ENCODE measurements around the gene UBE2H. TPM values are rescaled to one million over a fixed set of nuclear protein-coding genes. Genes with fewer than 3 reads are reported as not detected.

Gene UBE2H
- total RNA-seq, 1 donor = 76.3 TPM

DNA sequence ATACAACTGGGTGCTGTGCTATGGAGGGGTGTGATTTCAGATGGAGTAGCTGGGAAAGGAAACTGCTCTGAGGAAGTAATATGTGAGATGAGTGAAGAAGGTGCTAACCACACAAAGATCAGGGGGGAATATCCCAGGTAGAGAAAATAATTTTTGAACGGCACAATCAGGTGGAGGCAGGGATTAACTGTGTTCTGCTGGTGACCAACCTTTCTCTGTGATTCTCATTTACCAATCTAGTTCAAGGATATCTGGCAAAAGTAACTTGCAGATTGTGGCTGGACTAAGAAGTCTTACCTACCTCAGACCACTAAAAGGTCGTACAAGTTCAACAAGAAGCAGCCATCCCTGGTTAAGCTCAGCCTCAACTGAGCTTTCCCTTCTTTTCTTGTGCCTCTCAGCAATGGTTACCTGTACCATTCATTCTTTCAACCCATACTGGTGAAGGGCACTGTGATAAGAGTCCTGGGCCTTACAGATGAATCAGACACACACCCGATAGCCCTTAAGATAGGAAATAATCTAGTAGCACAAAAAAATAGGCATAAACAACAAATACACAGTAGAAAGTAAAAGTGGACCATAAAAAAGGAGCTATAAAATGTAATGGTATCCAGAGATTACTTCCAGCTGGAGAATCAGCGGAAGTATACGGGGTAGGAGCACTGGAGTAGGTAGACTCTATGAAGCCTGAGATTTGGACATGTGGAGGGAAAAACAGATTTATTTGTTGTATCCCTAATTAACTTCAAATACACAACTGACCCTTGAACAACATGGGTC, 96.6 kb downstream of the UBE2H start:
- no peak overlapping the region for H3K4me3 ChIP-seq (ENCODE audit: low read length)
- H3K27me3 ChIP-seq (ENCODE audit: insufficient read depth, low read length) = no peaks in the 10 kb centered on the region
- H3K4me1 ChIP-seq (ENCODE audit: insufficient read depth, low read length) = peaks cover 31% of the 10 kb centered on the region
- H3K9me3 ChIP-seq (ENCODE audit: low read depth, low read length) = no peaks in the 10 kb centered on the region

DNA sequence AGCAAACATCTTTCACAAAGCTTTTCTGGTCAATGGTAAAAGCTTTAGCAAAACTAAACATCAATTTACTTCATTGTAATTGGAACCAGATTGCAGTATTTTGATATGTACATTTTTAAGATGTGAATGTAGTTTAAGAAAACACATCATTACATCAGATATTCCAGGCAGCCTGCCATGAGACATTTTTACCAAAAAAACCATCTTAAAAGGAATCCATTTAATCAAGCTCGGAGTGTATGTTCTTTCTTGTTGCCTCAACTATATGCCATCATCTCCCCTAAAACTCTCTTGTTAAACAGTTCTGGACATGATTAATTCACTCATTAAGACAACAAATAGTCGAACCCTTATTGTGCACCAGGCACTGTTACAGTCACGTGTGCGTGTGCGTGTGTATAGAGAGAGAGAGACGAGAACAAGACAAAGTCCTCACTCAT, 97.5 kb downstream of the UBE2H start:
- no peak overlapping the region for H3K4me3 ChIP-seq (ENCODE audit: low read length)
- H3K27me3 ChIP-seq (ENCODE audit: insufficient read depth, low read length) = no peaks in the 10 kb centered on the region
- H3K4me1 ChIP-seq (ENCODE audit: insufficient read depth, low read length) = peaks cover 22% of the 10 kb centered on the region

GRCh38 chr7:129854401-129854800, 98.4 kb downstream of the UBE2H start:
- H3K4me1 ChIP-seq (ENCODE audit: insufficient read depth, low read length) = peaks cover 15% of the 10 kb centered on the region
- H3K9me3 ChIP-seq (ENCODE audit: low read depth, low read length) = no peaks in the 10 kb centered on the region
- no peaks in the 10 kb centered on the region for H3K27me3 ChIP-seq (ENCODE audit: insufficient read depth, low read length)
- no peak overlapping the region for H3K4me3 ChIP-seq (ENCODE audit: low read length)

More for the DNA sequence above, 97.5 kb downstream of the UBE2H start:
- H3K9me3 ChIP-seq (ENCODE audit: low read depth, low read length) = no peaks in the 10 kb centered on the region

DNA sequence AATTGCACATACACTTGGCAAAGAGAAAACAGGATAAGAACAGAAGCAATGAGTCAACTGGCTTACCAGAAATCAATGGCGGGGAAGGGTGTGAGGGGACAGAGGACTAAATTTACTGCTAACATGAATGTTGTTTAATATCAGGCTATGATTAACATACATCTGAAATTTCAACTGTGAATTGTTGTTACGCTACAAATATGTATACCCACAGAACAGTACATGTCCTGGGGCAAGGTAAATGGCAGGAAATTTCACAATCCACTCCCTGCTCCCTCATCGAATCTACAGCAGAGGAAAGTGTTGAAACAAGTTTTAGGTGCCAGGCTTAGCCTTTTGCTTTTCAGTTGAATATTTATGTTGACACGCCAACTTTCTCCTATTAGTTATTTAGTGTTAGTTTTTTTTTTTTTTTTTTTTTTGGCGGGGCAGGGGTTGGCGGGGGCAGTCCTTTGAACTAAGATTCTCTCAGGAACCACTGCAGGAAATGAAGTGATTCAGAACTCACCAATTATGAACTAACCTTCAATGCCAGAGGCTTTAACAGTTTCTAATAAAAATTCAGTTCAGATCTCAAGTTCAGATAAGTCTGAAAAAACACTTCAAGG, 99.0 kb downstream of the UBE2H start:
- H3K27me3 ChIP-seq (ENCODE audit: insufficient read depth, low read length) = no peaks in the 10 kb centered on the region
- H3K4me1 ChIP-seq (ENCODE audit: insufficient read depth, low read length) = peaks cover 12% of the 10 kb centered on the region
- H3K4me3 ChIP-seq (ENCODE audit: low read length) = no peak overlapping the region
- H3K9me3 ChIP-seq (ENCODE audit: low read depth, low read length) = no peaks in the 10 kb centered on the region

DNA sequence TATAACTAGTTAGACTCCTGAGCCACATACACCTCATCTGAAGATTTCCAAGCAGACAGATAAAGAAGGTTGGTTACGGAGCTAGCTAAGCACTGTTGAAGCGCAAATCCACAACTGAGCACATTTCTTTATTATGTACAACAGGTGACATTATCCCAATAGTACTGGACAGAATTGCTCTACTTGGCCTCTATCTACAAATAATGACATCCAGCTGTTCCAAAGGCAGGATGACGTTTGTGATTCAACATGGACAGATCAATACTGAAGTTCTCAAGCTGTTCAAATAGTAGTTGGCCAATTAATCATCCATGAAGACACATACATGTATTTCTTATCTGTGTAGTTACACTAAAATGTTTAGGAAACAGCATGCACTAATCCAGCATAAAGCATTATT, 101.0 kb downstream of the UBE2H start:
- H3K9me3 ChIP-seq (ENCODE audit: low read depth, low read length) = no peaks in the 10 kb centered on the region
- no peak overlapping the region for H3K4me3 ChIP-seq (ENCODE audit: low read length)
- no peaks in the 10 kb centered on the region for H3K27me3 ChIP-seq (ENCODE audit: insufficient read depth, low read length)
- peaks cover 19% of the 10 kb centered on the region for H3K4me1 ChIP-seq (ENCODE audit: insufficient read depth, low read length)

DNA sequence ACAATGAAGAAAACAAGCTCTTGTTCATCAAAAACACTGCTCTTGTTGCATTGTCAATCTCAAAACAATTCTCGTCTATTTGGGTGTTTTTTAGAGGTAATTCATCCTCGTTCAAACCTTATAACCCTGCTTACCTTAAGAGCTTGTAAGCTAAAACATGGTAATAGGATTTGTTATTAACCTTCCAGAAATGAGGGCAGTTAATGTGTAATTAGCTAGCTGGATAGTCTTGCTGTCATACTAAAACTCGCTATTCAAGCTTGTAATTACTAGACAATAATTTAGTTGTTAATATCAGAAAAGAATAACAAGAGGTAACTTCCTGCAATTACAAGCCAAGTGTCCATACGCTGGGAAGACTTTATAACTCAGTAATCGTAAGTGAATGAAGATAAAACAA, 101.6 kb downstream of the UBE2H start:
- Histone ChIP-seq H3K9me3 (ENCODE audit: low read depth, low read length) (no peaks in the 10 kb centered on the region), H3K4me1 (ENCODE audit: insufficient read depth, low read length) (peaks cover 26% of the 10 kb centered on the region), H3K4me3 (ENCODE audit: low read length) (no peak overlapping the region), H3K27me3 (ENCODE audit: insufficient read depth, low read length) (no peaks in the 10 kb centered on the region)

- Histone ChIP-seq H3K4me3 (ENCODE audit: low read length) (no peak overlapping the region), H3K9me3 (ENCODE audit: low read depth, low read length) (no peaks in the 10 kb centered on the region), H3K4me1 (ENCODE audit: insufficient read depth, low read length) (peaks cover 41% of the 10 kb centered on the region), H3K27me3 (ENCODE audit: insufficient read depth, low read length) (no peaks in the 10 kb centered on the region)
Measured at GRCh38 chr7:129848436-129848835, 104.3 kb downstream of the UBE2H start.

GRCh38 chr7:129845972-129846327, 106.8 kb downstream of the UBE2H start:
- no peaks in the 10 kb centered on the region for H3K27me3 ChIP-seq (ENCODE audit: insufficient read depth, low read length)
- H3K4me3 ChIP-seq (ENCODE audit: low read length) = no peak overlapping the region
- no peaks in the 10 kb centered on the region for H3K9me3 ChIP-seq (ENCODE audit: low read depth, low read length)
- H3K4me1 ChIP-seq (ENCODE audit: insufficient read depth, low read length) = peaks cover 56% of the 10 kb centered on the region

GRCh38 chr7:129845178-129845971, 107.4 kb downstream of the UBE2H start:
- Histone ChIP-seq H3K4me3 (ENCODE audit: low read length) (no peak overlapping the region), H3K27me3 (ENCODE audit: insufficient read depth, low read length) (no peaks in the 10 kb centered on the region), H3K9me3 (ENCODE audit: low read depth, low read length) (no peaks in the 10 kb centered on the region), H3K4me1 (ENCODE audit: insufficient read depth, low read length) (peaks cover 59% of the 10 kb centered on the region)

DNA sequence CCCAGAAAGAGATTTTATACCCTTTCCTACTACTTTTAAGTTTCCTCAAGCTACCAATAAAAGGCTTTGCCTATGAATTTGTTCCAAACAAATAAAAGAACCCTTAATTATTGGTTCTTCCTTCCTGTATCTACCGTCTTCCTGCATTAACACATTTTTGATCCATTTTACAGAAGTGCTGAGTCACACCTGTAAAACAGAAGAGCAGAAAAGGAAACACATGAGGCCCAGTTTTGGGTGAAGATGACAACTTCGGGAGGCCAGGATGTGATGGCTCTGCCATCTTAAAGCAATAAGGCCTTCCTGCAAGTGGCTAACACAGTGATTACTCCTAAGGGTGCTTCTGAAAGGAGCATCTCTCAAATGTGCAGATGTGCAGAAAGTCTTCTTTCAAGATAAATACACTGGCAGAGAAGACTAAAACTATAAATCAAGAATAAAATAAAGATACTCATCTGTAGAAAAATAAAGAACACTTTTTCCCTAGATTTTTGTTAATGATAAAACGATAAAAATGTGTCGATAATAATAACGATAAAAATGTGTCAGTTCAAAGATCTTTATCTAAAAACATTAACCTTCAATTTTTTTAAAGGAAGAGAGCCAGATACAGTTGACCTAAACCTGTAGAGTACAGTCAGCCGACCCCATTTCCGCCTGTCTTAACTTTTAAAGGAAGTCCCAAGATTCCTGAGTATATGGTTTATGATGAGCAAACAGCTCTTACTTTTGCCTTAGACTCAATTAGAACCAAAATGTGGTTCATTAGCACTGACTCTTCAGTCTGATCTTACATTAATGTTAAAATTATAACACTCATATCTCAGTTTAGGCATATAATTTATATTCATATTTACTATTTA, 108.6 kb downstream of the UBE2H start:
- H3K4me3 ChIP-seq (ENCODE audit: low read length) = no peak overlapping the region
- no peaks in the 10 kb centered on the region for H3K9me3 ChIP-seq (ENCODE audit: low read depth, low read length)
- peaks cover 59% of the 10 kb centered on the region for H3K4me1 ChIP-seq (ENCODE audit: insufficient read depth, low read length)
- H3K27me3 ChIP-seq (ENCODE audit: insufficient read depth, low read length) = no peaks in the 10 kb centered on the region

DNA sequence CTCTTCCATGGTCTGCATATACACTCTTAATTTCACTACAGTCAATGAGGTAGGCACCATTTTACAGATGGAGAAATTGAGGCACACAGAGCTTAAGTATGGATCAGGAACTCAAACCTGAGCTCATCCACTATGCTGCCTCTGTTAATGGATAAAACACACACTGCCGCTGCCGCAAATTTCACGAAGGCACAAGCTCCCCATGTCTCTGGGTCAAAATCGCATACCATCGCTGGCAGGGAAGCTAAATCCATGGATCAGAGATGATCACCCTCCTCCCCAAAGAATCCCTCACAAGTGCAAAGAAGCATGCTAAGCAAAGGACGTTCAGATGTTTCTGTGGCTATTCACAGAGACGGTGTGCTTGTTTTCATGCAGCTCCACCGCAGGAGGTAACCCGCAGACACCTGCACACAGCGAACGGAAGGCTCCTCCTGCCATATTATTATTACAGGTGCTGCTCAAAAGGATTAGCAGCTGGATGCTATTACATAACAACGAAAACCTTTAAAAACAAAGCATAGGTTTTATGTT, 109.3 kb downstream of the UBE2H start:
- Histone ChIP-seq H3K27me3 (ENCODE audit: insufficient read depth, low read length) (no peaks in the 10 kb centered on the region), H3K4me1 (ENCODE audit: insufficient read depth, low read length) (peaks cover 59% of the 10 kb centered on the region), H3K9me3 (ENCODE audit: low read depth, low read length) (no peaks in the 10 kb centered on the region), H3K4me3 (ENCODE audit: low read length) (no peak overlapping the region)

DNA sequence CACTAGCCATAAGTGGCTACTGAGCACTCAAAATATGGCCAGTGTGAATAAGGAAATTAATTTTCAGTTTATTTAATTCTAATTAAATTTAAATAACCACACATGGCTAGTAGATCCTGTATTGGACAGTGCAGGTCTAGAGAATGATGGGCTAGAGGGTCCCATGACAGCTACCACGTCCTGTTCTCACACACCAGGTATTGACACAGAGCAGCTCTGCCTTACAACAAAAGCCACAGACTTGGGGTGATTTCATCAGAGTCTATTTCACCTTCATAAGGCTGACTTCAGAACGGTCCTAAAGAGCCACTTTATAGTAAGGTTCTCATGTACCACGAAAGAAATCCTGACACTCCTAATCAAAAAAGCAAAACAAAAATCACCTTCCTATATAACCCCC, 111.3 kb downstream of the UBE2H start:
- Histone ChIP-seq H3K27me3 (ENCODE audit: insufficient read depth, low read length) (no peaks in the 10 kb centered on the region), H3K4me3 (ENCODE audit: low read length) (no peak overlapping the region), H3K9me3 (ENCODE audit: low read depth, low read length) (no peaks in the 10 kb centered on the region), H3K4me1 (ENCODE audit: insufficient read depth, low read length) (peaks cover 45% of the 10 kb centered on the region)

GRCh38 chr7:129840757-129841156, 112.0 kb downstream of the UBE2H start:
- Histone ChIP-seq H3K4me3 (ENCODE audit: low read length) (no peak overlapping the region), H3K27me3 (ENCODE audit: insufficient read depth, low read length) (no peaks in the 10 kb centered on the region)

GRCh38 chr7:129836983-129837382, 115.8 kb downstream of the UBE2H start:
- peaks cover 8% of the 10 kb centered on the region for H3K4me1 ChIP-seq (ENCODE audit: insufficient read depth, low read length)
- H3K9me3 ChIP-seq (ENCODE audit: low read depth, low read length) = no peaks in the 10 kb centered on the region
- no peak overlapping the region for H3K4me3 ChIP-seq (ENCODE audit: low read length)
- no peaks in the 10 kb centered on the region for H3K27me3 ChIP-seq (ENCODE audit: insufficient read depth, low read length)

More at GRCh38 chr7:129840757-129841156, 112.0 kb downstream of the UBE2H start:
- H3K9me3 ChIP-seq (ENCODE audit: low read depth, low read length) = no peaks in the 10 kb centered on the region
- peaks cover 38% of the 10 kb centered on the region for H3K4me1 ChIP-seq (ENCODE audit: insufficient read depth, low read length)
